Lung (tissue), 12 donors: ENCODE results near the gene TOR1A. TPM values are rescaled to one million over a fixed set of nuclear protein-coding genes. Genes with fewer than 3 reads are reported as not detected.

Experiments used
- ATAC-seq: fragments of 200-7000 bp; cut with Tn5 transposase; one replicate; pipeline ENCODE4 v1.9.1; 2020; ENCODE audit warnings: moderate number of reproducible peaks; ENCODE audit not compliant: insufficient read depth, low FRiP score
- DNase-seq, 3 donors: peaks; one replicate each; pipeline ENCODE4 v3.0.0-alpha.2; 2013 to 2017
- H3K27ac ChIP-seq, 2 donors: one replicate each; pipeline ENCODE4 v1.5.1; 2013; ENCODE audit warnings: mild to moderate bottlenecking in 2 of 2, moderate library complexity in 2 of 2, control low read depth in 1 of 2, inconsistent platforms in 1 of 2, low read depth in 1 of 2, low read length in 1 of 2
- H3K27me3 ChIP-seq, 3 donors: one replicate each; pipeline ENCODE4 v1.5.1; 2013; ENCODE audit warnings: low read length in 2 of 3; ENCODE audit not compliant: control insufficient read depth in 3 of 3, insufficient read depth in 3 of 3
- H3K36me3 ChIP-seq, 4 donors: one replicate each; pipeline ENCODE4 v1.5.1; 2013; ENCODE audit warnings: low read length in 4 of 4, mild to moderate bottlenecking in 1 of 4, moderate library complexity in 1 of 4; ENCODE audit not compliant: control insufficient read depth in 4 of 4, insufficient read depth in 4 of 4
- H3K4me1 ChIP-seq, 5 donors: one replicate each; pipeline ENCODE4 v1.5.1; 2013; ENCODE audit warnings: low read length in 5 of 5, mild to moderate bottlenecking in 2 of 5, moderate library complexity in 1 of 5; ENCODE audit not compliant: control insufficient read depth in 5 of 5, insufficient read depth in 5 of 5
- H3K4me3 ChIP-seq: one replicate; pipeline ENCODE4 v1.5.1; 2013; ENCODE audit warnings: mild to moderate bottlenecking, control low read depth, moderate library complexity
- H3K9ac ChIP-seq, 2 donors: one replicate each; pipeline ENCODE4 v1.5.1; 2013; ENCODE audit warnings: low read length in 2 of 2, control low read depth in 1 of 2; ENCODE audit not compliant: insufficient read depth in 1 of 2
- H3K9me3 ChIP-seq, 4 donors: one replicate each; pipeline ENCODE4 v1.5.1; 2013; ENCODE audit warnings: low read length in 3 of 4, mild to moderate bottlenecking in 1 of 4, moderate library complexity in 1 of 4; ENCODE audit not compliant: control insufficient read depth in 4 of 4, insufficient read depth in 3 of 4
- CTCF ChIP-seq: IDR thresholded peaks from 2 replicates; pipeline ENCODE4 v1.5.1; 2012; ENCODE audit warnings: mild to moderate bottlenecking; ENCODE audit errors: control extremely low read depth, extremely low read depth
- WGBS, 2 donors: extraction: QIAGEN DNeasy Blood & Tissue Kit; methylation state at CpG; one replicate each; pipeline ENCODE4 v1.1.7; 2013; 5-methylcytosine and 5-hydroxymethylcytosine counted together
- polyA plus RNA-seq, 2 donors: library from polyadenylated mRNA; stranded (reverse); fragments of 200-250 nt; gene quantifications; one replicate each; pipeline ENCODE4 v1.2.1, GENCODE V29; 2013
- total RNA-seq, 2 donors: library from RNA; depleted of rRNA in 1 of 2; stranded (reverse); fragments of >200 nt in 1 of 2; gene quantifications; one replicate each; pipeline ENCODE4 v1.2.1, GENCODE V29; 2014 to 2021
- donor health status: control.
- donor health status: control.
- donor health status: Bipolar disorder and iron deficiency.
- donor health status: healthy.
- donor health status: DM: yes; HTN: yes; CAD: no.

TOR1A gene
- total and polyA plus RNA-seq, 4 donors, result 19.1 to 41.8 (median 28.4) TPM

DNA sequence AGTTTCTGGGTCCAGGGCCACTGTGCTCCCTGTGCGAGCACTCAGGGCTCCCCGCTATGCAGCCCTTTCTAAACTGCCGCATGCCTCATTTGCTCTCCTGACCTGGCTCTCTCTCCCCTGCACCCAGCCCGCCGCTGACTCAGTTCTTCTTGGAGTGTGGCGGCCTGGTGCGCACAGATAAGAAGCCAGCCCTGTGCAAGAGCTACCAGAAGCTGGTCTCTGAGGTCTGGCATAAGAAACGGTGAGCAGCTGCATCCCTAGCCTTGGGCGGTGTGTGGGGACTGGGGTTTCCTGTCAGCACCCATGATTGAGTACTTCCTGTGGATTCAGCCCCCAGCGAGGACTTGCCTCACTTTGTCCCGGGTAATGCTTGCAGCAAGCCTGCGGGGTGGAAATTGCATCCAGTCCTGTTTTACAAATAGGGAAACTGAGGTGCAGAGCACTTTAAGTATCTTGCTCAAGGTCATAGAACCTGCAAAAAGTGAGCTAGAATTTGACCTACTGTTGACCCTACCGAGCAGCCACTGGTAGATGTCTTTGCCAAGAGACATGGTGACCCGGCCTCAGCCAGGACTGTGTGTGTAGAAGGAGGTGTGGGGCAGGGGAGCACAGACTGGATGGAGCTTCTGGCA lies 39.2 kb upstream of the TOR1A start:
- no peak overlapping the region for H3K9ac ChIP-seq
- no peaks in the 10 kb centered on the region for H3K4me1 ChIP-seq
- 18 to 50% methylated on average over 14 of the region's 14 CpGs for whole genome bisulfite sequencing, 2 donors
- DNase-seq (peak in 1 of 3 donors; percentile 11), ATAC-seq (peak; percentile 27)
- peaks cover 9 to 56% (median 21%) of the 10 kb centered on the region in 4 donors for H3K36me3 ChIP-seq
- H3K4me3 ChIP-seq, result peak overlapping the region; percentile 8
- TF ChIP-seq CTCF, result no peak
- no peaks in the 10 kb centered on the region for H3K27me3 ChIP-seq
- no peaks in the 10 kb centered on the region for H3K9me3 ChIP-seq
- no peak overlapping the region for H3K27ac ChIP-seq

DNA sequence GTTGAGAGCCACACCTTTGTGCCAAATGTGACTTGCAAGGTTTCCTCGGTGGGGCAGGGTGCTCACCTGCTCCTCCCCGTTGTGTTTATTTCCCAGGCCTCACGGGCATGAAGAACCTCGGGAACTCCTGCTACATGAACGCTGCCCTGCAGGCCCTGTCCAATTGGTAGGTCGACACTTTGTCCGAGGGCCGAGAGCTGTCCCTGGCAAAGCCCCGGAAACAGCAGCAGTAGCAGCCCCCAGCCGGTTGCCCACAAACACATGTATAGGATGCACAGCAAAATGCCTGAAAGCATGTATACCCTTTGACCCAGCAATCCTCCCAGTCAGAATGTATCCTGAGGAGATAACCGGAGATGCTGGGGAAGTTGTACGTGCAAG lies 37.5 kb upstream of the TOR1A start:
- 87 to 88% methylated on average over 12 of the region's 12 CpGs for WGBS, 2 donors
- Histone ChIP-seq H3K9me3 (no peaks in the 10 kb centered on the region), H3K27ac (no peak overlapping the region), H3K4me1 (no peaks in the 10 kb centered on the region), H3K9ac (no peak overlapping the region), H3K36me3 (peaks cover 9 to 56% (median 26%) of the 10 kb centered on the region in 4 donors), H3K4me3 (no peak overlapping the region), H3K27me3 (no peaks in the 10 kb centered on the region)
- no peak for DNase-seq
- ATAC-seq, result no peak
- TF ChIP-seq CTCF, result no peak

GRCh38 chr9:129860653-129861446 lies 36.9 kb upstream of the TOR1A start:
- H3K27me3 ChIP-seq, result no peaks in the 10 kb centered on the region
- WGBS, 2 donors, result 71 to 76% methylated on average over 11 of the region's 11 CpGs
- H3K9ac ChIP-seq, result no peak overlapping the region
- H3K4me3 ChIP-seq, result no peak overlapping the region
- no peaks in the 10 kb centered on the region for H3K4me1 ChIP-seq
- DNase-seq (no peak), ATAC-seq (no peak)
- H3K9me3 ChIP-seq, result no peaks in the 10 kb centered on the region
- no peak overlapping the region for H3K27ac ChIP-seq
- no peak for TF ChIP-seq CTCF
- H3K36me3 ChIP-seq, result peaks cover 9 to 55% (median 26%) of the 10 kb centered on the region in 4 donors
